ENCODE measurements around the gene OSBPL8. TPM values are rescaled to one million over a fixed set of nuclear protein-coding genes. Genes with fewer than 3 reads are reported as not detected.

OSBPL8 gene
- total RNA-seq, 1 experiment from 2014 or later: 71.1 TPM

DNA sequence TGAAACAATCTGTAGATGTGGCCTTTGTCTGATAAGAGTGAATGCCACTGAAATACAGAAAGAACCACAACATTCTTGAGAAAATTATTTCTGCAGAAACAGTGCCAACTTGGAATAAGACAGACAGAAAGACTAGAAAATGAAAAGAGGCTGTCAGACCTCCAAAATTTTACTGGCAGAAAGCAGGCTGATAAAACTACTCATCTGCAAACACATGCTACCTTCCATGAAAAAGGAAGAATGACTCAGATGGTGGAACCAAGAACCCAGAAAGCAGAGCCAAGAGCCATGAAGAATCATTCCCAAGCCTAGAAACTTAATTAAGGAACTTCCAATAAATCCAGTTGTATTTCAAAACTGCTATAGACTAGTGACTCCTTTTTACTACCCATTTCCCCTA is 31.9 kb upstream of the OSBPL8 start:
- H3K27me3 Mint-ChIP-seq (ENCODE audit: insufficient read depth, unreplicated experiment): no peaks in the 10 kb centered on the region
- H3K4me1 Mint-ChIP-seq (ENCODE audit: insufficient read depth, unreplicated experiment): peaks cover 29% of the 10 kb centered on the region
- intact Hi-C loops (cut with micrococcal nuclease): no loop called here
- DNase-seq (ENCODE audit: unreplicated experiment): no peak
- H3K4me3 Mint-ChIP-seq (ENCODE audit: unreplicated experiment): no peak overlapping the region
- H3K36me3 Mint-ChIP-seq (ENCODE audit: insufficient read depth, unreplicated experiment): no peaks in the 10 kb centered on the region
- TF ChIP-seq, protein P1, sequence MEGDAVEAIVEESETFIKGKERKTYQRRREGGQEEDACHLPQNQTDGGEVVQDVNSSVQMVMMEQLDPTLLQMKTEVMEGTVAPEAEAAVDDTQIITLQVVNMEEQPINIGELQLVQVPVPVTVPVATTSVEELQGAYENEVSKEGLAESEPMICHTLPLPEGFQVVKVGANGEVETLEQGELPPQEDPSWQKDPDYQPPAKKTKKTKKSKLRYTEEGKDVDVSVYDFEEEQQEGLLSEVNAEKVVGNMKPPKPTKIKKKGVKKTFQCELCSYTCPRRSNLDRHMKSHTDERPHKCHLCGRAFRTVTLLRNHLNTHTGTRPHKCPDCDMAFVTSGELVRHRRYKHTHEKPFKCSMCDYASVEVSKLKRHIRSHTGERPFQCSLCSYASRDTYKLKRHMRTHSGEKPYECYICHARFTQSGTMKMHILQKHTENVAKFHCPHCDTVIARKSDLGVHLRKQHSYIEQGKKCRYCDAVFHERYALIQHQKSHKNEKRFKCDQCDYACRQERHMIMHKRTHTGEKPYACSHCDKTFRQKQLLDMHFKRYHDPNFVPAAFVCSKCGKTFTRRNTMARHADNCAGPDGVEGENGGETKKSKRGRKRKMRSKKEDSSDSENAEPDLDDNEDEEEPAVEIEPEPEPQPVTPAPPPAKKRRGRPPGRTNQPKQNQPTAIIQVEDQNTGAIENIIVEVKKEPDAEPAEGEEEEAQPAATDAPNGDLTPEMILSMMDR (IDR thresholded peaks at IDR 0.05; ENCODE audit: unreplicated experiment): no peak
- ChIA-PET CTCF (interaction anchor here (0.6 kb wide), 1 partner anchor 23 kb away, joined by 3 read pairs; no protein-coding TSS in a partner anchor), POLR2A (interaction anchor here (1.7 kb wide), 1 partner anchor 8 kb away, joined by 7 read pairs; no protein-coding TSS in a partner anchor)
- BruUV-seq (replicated peaks): no TSS peak
- peak overlapping the region; percentile 27 for H3K27ac Mint-ChIP-seq (ENCODE audit: low read depth, unreplicated experiment)
- no peaks in the 10 kb centered on the region for H3K9me3 Mint-ChIP-seq (ENCODE audit: unreplicated experiment)

DNA sequence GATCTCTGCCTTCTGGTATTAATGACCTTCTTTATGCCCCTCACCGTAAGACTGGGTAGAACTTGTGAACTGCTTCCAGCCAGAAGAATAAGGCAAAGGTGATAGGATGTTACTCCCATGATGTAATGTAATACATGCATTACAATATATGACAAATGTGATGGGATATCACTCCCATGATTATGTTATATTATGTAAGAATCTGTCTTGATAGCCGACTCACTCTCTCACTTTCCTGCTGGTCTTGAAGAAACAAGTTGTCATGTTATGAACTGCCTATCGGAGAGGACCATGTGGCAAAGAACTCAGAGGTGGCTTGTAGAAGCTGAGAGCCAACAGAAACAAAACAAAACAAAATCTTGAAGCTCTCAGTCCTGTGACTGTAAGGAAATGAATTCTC is 30.6 kb upstream of the OSBPL8 start:
- BruUV-seq (replicated peaks): no TSS peak
- ChIA-PET CTCF (interaction anchor here (0.6 to 1.0 kb wide), 2 partner anchors 11 to 16 kb away, joined by 3 read pairs; no protein-coding TSS in a partner anchor), POLR2A (interaction anchor here (0.7 to 5.1 kb wide), 6 partner anchors 10 to 242 kb away, joined by 4 to 62 read pairs (median 8); partner anchors contain the start of genes BBS10 and OSBPL8)
- Mint-ChIP-seq H3K27me3 (ENCODE audit: insufficient read depth, unreplicated experiment) (no peaks in the 10 kb centered on the region), H3K27ac (ENCODE audit: low read depth, unreplicated experiment) (peak overlapping the region; percentile 63), H3K9me3 (ENCODE audit: unreplicated experiment) (no peaks in the 10 kb centered on the region), H3K4me1 (ENCODE audit: insufficient read depth, unreplicated experiment) (peaks cover 29% of the 10 kb centered on the region), H3K4me3 (ENCODE audit: unreplicated experiment) (no peak overlapping the region), H3K36me3 (ENCODE audit: insufficient read depth, unreplicated experiment) (no peaks in the 10 kb centered on the region)
- TF ChIP-seq, protein P1 (IDR thresholded peaks at IDR 0.05; ENCODE audit: unreplicated experiment): no peak
- DNase-seq (ENCODE audit: unreplicated experiment): no peak
- intact Hi-C loops (cut with micrococcal nuclease): no loop called here

DNA sequence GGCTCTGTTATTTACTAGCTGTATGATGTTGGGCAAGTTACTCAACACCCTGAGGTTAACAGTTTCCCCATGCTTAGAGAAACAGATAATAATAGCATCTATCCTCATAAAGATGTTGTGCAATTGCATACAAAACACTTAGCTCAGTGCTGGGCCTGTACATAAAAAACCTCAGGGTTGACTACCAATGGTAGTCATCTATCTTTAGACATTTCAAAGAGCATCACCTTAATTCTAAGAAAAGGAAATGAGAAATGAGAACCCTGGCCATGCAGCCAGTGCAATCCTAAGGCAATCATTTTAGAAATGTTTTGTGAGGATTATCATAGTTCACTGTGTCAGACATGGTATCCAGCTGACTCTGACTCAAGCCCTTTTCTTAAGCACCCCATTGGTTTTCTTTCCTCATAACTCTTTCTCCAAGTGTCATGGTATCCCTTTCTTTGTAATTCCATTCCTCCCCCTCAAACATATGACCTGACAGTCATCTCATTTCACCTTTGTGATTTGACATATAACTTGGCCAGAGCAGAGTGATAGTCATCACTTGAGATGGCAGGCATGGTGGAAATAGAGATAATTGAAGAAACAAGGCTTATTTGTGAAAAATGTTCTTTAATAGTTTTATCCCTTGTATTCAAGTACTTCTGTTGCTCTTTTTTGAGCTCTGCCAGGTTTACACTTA is 29.5 kb upstream of the OSBPL8 start:
- TF ChIP-seq, protein P1 (IDR thresholded peaks at IDR 0.05; ENCODE audit: unreplicated experiment): no peak
- Mint-ChIP-seq H3K27me3 (ENCODE audit: insufficient read depth, unreplicated experiment) (no peaks in the 10 kb centered on the region), H3K9me3 (ENCODE audit: unreplicated experiment) (no peaks in the 10 kb centered on the region), H3K4me3 (ENCODE audit: unreplicated experiment) (no peak overlapping the region), H3K36me3 (ENCODE audit: insufficient read depth, unreplicated experiment) (no peaks in the 10 kb centered on the region), H3K4me1 (ENCODE audit: insufficient read depth, unreplicated experiment) (peaks cover 31% of the 10 kb centered on the region), H3K27ac (ENCODE audit: low read depth, unreplicated experiment) (peak overlapping the region; percentile 63)
- BruUV-seq (replicated peaks): no TSS peak
- DNase-seq (ENCODE audit: unreplicated experiment): peak; percentile 90
- ChIA-PET POLR2A (interaction anchor here (0.6 to 5.1 kb wide), 17 partner anchors 9 to 557 kb away, joined by 3 to 62 read pairs (median 5); partner anchors contain the start of genes BBS10, OSBPL8 and PHLDA1), CTCF (interaction anchor here (0.5 to 4.8 kb wide), 15 partner anchors 15 to 552 kb away, joined by 3 to 60 read pairs (median 4); partner anchors contain the start of genes BBS10 and OSBPL8)
- intact Hi-C loops (cut with micrococcal nuclease): loop anchor here (1.0 to 10.0 kb wide), 2 partner anchors 507 to 554 kb away; partner anchors contain the start of gene PHLDA1
